Fibroblast of lung (primary cell): ENCODE results near the gene WNT8A.

Source experiments
- EZH2 ChIP-seq: IDR thresholded peaks from 2 replicates; pipeline ENCODE4 v1.5.1; 2012; ENCODE audit warnings: low read length, control low read depth, mild to moderate bottlenecking; ENCODE audit errors: missing control alignments
- TF ChIP-seq, protein P1 (sequence below), 2 donors: IDR thresholded peaks in 1 of 2; conservative IDR thresholded peaks in 1 of 2; 1 replicate in 1 of 2; 2 replicates in 1 of 2; pipeline ENCODE4 v1.5.1; 2011 to 2012; ENCODE audit warnings: low read length in 2 of 2, control low read depth in 1 of 2, inconsistent platforms in 1 of 2, low read depth in 1 of 2, mild to moderate bottlenecking in 1 of 2

- TF ChIP-seq, protein P1, sequence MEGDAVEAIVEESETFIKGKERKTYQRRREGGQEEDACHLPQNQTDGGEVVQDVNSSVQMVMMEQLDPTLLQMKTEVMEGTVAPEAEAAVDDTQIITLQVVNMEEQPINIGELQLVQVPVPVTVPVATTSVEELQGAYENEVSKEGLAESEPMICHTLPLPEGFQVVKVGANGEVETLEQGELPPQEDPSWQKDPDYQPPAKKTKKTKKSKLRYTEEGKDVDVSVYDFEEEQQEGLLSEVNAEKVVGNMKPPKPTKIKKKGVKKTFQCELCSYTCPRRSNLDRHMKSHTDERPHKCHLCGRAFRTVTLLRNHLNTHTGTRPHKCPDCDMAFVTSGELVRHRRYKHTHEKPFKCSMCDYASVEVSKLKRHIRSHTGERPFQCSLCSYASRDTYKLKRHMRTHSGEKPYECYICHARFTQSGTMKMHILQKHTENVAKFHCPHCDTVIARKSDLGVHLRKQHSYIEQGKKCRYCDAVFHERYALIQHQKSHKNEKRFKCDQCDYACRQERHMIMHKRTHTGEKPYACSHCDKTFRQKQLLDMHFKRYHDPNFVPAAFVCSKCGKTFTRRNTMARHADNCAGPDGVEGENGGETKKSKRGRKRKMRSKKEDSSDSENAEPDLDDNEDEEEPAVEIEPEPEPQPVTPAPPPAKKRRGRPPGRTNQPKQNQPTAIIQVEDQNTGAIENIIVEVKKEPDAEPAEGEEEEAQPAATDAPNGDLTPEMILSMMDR (conservative IDR thresholded peaks at IDR 0.05 in 1 of 2, IDR thresholded peaks at IDR 0.05 in 1 of 2; ENCODE audit: low read depth in 1 of 2, low read length in 2 of 2), result no peak
- TF ChIP-seq EZH2, result no peak
Observed at GRCh38 chr5:138107213-138107612, 23.4 kb downstream of the WNT8A start.
